A549 (cell line): ENCODE data around the gene MGLL. TPM values are rescaled to one million over a fixed set of nuclear protein-coding genes. Genes with fewer than 3 reads are reported as not detected.

ENCODE experiments used
- ATAC-seq, 2 experiments: fragments of 200-7000 bp in 1 of 2; fragments of >200 bp in 1 of 2; cut with Nextera tagmentation in 1 of 2; cut with Tn5 transposase in 1 of 2; 3 replicates each; pipeline versions ENCODE4 v1.8.0 to v1.9.1; 2018 to 2020; ENCODE audit warnings: mild to moderate bottlenecking in 1 of 2, moderate library complexity in 1 of 2
- CTCF ChIA-PET: fragments of 300-600 bp; sonication (Branson Sonifier 250); formaldehyde crosslinking; extraction: SDS; loops from one replicate; lab custom pipeline; 2021; ENCODE audit warnings: antibody characterized with exemption, inconsistent platforms; lab: Yijun Ruan, JAX
- POLR2A ChIA-PET: fragments of 350-600 bp; formaldehyde crosslinking; extraction: SDS; loops from one replicate; lab custom pipeline; 2021; ENCODE audit warnings: antibody characterized with exemption, inconsistent platforms; lab: Yijun Ruan, JAX
- DNase-seq, 2 experiments: peaks; one replicate each; pipeline versions ENCODE4 v3.0.0 to v3.0.0-alpha.2; 2011 to 2016; ENCODE audit warnings: low read depth in 1 of 2, low spot score in 1 of 2
- FAIRE-seq: peaks from 2 replicates; lab custom pipeline; 2011; peaks lifted over from hg19 to GRCh38; lab: Jason Lieb, UNC
- H3K27ac ChIP-seq, 2 experiments: fragments of >200 bp; sonication (Bioruptor Twin); formaldehyde crosslinking; 3 replicates each; pipeline ENCODE4 v1.5.1; 2016 to 2017
- H3K4me1 ChIP-seq: fragments of >200 bp; sonication (Bioruptor Twin); formaldehyde crosslinking; 3 replicates; pipeline ENCODE4 v1.6.1; 2016
- H3K4me2 ChIP-seq: fragments of >200 bp; sonication (Bioruptor Twin); formaldehyde crosslinking; 3 replicates; pipeline ENCODE4 v1.6.1; 2016
- H3K4me3 ChIP-seq: fragments of >200 bp; sonication (Bioruptor Twin); formaldehyde crosslinking; 3 replicates; pipeline ENCODE4 v1.5.1; 2016
- H3K9me3 ChIP-seq: fragments of >200 bp; sonication (Bioruptor Twin); formaldehyde crosslinking; 3 replicates; pipeline ENCODE4 v1.6.1; 2016
- CBX8 ChIP-seq: fragments of 200-600 bp; sonication (generic); IDR thresholded peaks from 2 replicates; pipeline ENCODE4 v1.6.1; 2016
- CEBPB ChIP-seq, 2 experiments: fragments of >200 bp in 1 of 2; sonication (Bioruptor Twin) in 1 of 2; formaldehyde crosslinking in 1 of 2; IDR thresholded peaks; 2 replicates each; pipeline ENCODE4 v1.6.1; 2012 to 2016
- CTCF ChIP-seq: fragments of >200 bp; sonication (Bioruptor Twin); formaldehyde crosslinking; IDR thresholded peaks from 3 replicates; pipeline ENCODE4 v1.5.1; 2016
- EHF ChIP-seq: fragments of 250-450 bp; sonication (Bioruptor Pico); IDR thresholded peaks from 2 replicates; pipeline ENCODE4 v1.5.0; 2020; ENCODE audit warnings: mild to moderate bottlenecking
- ESRRA ChIP-seq: fragments of 150-350 bp; IDR thresholded peaks from 2 replicates; pipeline ENCODE4 v1.6.1; 2014; ENCODE audit warnings: mild to moderate bottlenecking, low read length, borderline replicate concordance
- JUN ChIP-seq, 2 experiments: fragments of >200 bp; sonication (Bioruptor Twin); formaldehyde crosslinking; IDR thresholded peaks; 2 replicates in 1 of 2; 3 replicates in 1 of 2; pipeline ENCODE4 v1.6.1; 2016 to 2017
- KDM1A ChIP-seq: fragments of 200-600 bp; sonication (generic); IDR thresholded peaks from 2 replicates; pipeline ENCODE4 v1.6.1; 2016; ENCODE audit warnings: low read depth, mild to moderate bottlenecking
- KDM5A ChIP-seq: fragments of 200-600 bp; sonication (generic); IDR thresholded peaks from 2 replicates; pipeline ENCODE4 v1.6.1; 2016; ENCODE audit warnings: antibody characterized with exemption, mild to moderate bottlenecking
- MAX ChIP-seq: IDR thresholded peaks from 2 replicates; pipeline ENCODE4 v1.6.1; 2012
- MAZ ChIP-seq: fragments of 150-350 bp; IDR thresholded peaks from 2 replicates; pipeline ENCODE4 v1.6.1; 2014; ENCODE audit warnings: antibody characterized with exemption, low read depth, low read length, borderline replicate concordance
- NFE2L2 ChIP-seq: fragments of 150-350 bp; conservative IDR thresholded peaks from 2 replicates; pipeline ENCODE4 v1.6.1; 2014; ENCODE audit warnings: low read length
- POLR2AphosphoS2 ChIP-seq: conservative IDR thresholded peaks from 2 replicates; pipeline ENCODE4 v1.6.1; 2012; ENCODE audit warnings: low read length, improper control_type of control experiment, inconsistent platforms
- SMC3 ChIP-seq: fragments of >200 bp; sonication (Bioruptor Twin); formaldehyde crosslinking; IDR thresholded peaks from 3 replicates; pipeline ENCODE4 v1.6.1; 2018; ENCODE audit warnings: inconsistent platforms
- SREBF2 ChIP-seq: fragments of 450-650 bp; IDR thresholded peaks from 2 replicates; pipeline ENCODE4 v1.6.1; 2014; ENCODE audit warnings: mild to moderate bottlenecking, moderate library complexity
- ZFP36 ChIP-seq: fragments of 450-650 bp; IDR thresholded peaks from 2 replicates; pipeline ENCODE4 v1.6.1; 2014; ENCODE audit warnings: borderline replicate concordance; ENCODE audit not compliant: partially characterized antibody
- WGBS: methylation state at CpG from one replicate; pipeline ENCODE4 v1.1.6; 2017; ENCODE audit errors: missing lambda C conversion rate; 5-methylcytosine and 5-hydroxymethylcytosine counted together
- polyA plus RNA-seq, 4 experiments: library from polyadenylated mRNA; depleted of rRNA in 3 of 4; stranded (reverse); fragments of >200 nt; fragmentation: RNase III in 1 of 4; extraction: RNeasy Plus Mini Kit Qiagen cat#74134 plus additional on column Dnase treatment in 1 of 4; gene quantifications; 2 replicates in 3 of 4; 3 replicates in 1 of 4; pipeline ENCODE4 v1.2.3, GENCODE V29; 2011 to 2017
- TF ChIP-seq, protein P1 (sequence below): fragments of >200 bp; sonication (Bioruptor Twin); formaldehyde crosslinking; IDR thresholded peaks from 2 replicates; pipeline ENCODE4 v1.6.1; 2016
- TF ChIP-seq, protein P2 (sequence below): fragments of 150-350 bp; IDR thresholded peaks from 2 replicates; pipeline ENCODE4 v1.6.1; 2014; ENCODE audit warnings: low read depth, mild to moderate bottlenecking, low read length

Gene MGLL
- polyA plus RNA-seq, 2 of the 4 experiments (the other 2 are of a cell fraction) = 38.5 to 41.5 TPM

DNA sequence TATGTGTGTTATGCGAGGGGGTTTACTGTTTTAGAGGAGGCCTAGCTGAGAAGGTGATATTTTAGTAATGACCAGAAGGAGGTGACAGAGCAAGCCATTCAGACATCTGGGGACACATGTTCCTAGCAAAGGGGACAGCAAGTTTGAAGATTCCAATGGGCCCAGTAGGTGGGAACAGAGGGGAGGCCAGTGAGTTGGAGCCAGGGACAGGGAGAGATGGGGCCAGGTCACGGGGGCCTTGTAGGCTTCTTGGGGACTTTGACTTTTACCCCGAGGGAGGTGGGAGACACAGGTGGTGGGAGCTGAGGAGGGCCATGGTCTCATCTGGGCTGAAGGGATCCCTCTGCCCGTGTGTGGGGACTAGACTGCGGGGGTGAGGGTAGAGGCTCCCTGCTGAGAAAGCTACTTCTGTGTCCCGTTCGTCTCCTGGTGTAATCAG, 72.5 kb downstream of the MGLL start:
- H3K4me3 ChIP-seq = no peak overlapping the region
- ATAC-seq (no peak), FAIRE-seq (no peak), DNase-seq (no peak)
- ChIA-PET CTCF (interaction anchor here (1.0 to 2.2 kb wide), 2 partner anchors 11 to 53 kb away, joined by 3 to 10 read pairs; no protein-coding TSS in a partner anchor), POLR2A (no interaction called here)
- H3K27ac ChIP-seq = peak overlapping the region; percentile 97 to 100
- 95% methylated on average over 6 of the region's 7 CpGs for WGBS
- no peaks in the 10 kb centered on the region for H3K9me3 ChIP-seq
- H3K4me2 ChIP-seq = peak overlapping the region; percentile 88
- H3K4me1 ChIP-seq = peaks cover 60% of the 10 kb centered on the region
- TF ChIP-seq KDM5A (no peak), CEBPB (IDR thresholded peaks at IDR 0.05) (no peak), ZFP36 (no peak), EHF (no peak), CBX8 (no peak), SMC3 (0 out of 3 replicates have a peak, but pooled peaks have one; percentile 11), NFE2L2 (no peak), CTCF (peak; percentile 15; the same call in 1 of the 3 replicates), JUN (IDR thresholded peaks at IDR 0.05) (no peak)
- TF ChIP-seq, protein P1, sequence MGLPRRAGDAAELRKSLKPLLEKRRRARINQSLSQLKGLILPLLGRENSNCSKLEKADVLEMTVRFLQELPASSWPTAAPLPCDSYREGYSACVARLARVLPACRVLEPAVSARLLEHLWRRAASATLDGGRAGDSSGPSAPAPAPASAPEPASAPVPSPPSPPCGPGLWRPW = no peak

DNA sequence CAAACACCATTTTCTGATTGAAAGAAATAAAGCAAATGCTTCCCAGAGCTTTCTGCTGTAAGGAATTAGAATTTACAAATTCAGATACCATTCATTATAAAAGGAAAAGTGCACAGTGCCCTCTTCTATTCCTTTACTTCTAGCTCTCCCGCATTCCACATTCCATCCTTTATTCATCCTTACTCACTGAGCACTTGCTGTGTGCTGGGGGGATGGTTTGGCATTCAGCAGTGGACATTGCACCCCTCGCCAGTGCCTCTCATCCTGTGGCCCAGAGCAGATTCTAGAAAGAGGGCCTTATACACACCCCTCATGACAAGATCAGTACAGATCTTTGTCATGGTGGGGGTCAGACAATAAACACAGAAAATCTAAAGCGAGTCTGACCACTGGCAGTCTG, 73.0 kb downstream of the MGLL start:
- Histone ChIP-seq H3K4me1 (peaks cover 64% of the 10 kb centered on the region), H3K4me3 (no peak overlapping the region), H3K27ac (peak overlapping the region; percentile 97 to 100), H3K4me2 (peak overlapping the region; percentile 88), H3K9me3 (no peaks in the 10 kb centered on the region)
- CTCF ChIA-PET = interaction anchor here (1.0 kb wide), 1 partner anchor 12 kb away, joined by 3 read pairs; no protein-coding TSS in a partner anchor
- no peak for ATAC-seq
- no peak for FAIRE-seq
- no peak for DNase-seq
- TF ChIP-seq MAZ (no peak), POLR2AphosphoS2 (no peak), SREBF2 (no peak), MAX (no peak)
- TF ChIP-seq, protein P2, sequence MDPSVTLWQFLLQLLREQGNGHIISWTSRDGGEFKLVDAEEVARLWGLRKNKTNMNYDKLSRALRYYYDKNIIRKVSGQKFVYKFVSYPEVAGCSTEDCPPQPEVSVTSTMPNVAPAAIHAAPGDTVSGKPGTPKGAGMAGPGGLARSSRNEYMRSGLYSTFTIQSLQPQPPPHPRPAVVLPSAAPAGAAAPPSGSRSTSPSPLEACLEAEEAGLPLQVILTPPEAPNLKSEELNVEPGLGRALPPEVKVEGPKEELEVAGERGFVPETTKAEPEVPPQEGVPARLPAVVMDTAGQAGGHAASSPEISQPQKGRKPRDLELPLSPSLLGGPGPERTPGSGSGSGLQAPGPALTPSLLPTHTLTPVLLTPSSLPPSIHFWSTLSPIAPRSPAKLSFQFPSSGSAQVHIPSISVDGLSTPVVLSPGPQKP = no peak
- 86% methylated on average over 3 of the region's 3 CpGs for WGBS
- POLR2A ChIA-PET = no interaction called here

GRCh38 chr3:127748754-127749327, 73.5 kb downstream of the MGLL start:
- ChIA-PET CTCF (interaction anchor here (0.6 to 4.0 kb wide), 5 partner anchors 13 to 211 kb away, joined by 3 to 14 read pairs (median 4); no protein-coding TSS in a partner anchor), POLR2A (no interaction called here)
- Histone ChIP-seq H3K4me2 (peak overlapping the region; percentile 88), H3K27ac (peak overlapping the region; percentile 97 to 100), H3K4me1 (peaks cover 69% of the 10 kb centered on the region), H3K4me3 (no peak overlapping the region), H3K9me3 (no peaks in the 10 kb centered on the region)
- DNase-seq = no peak
- WGBS = 72% methylated on average over 9 of the region's 9 CpGs
- no peak for ATAC-seq
- no peak for TF ChIP-seq ESRRA
- TF ChIP-seq KDM1A = no peak
- no peak for FAIRE-seq
